ENCODE measurements around the gene SIRT1.

Gene SIRT1

DNA sequence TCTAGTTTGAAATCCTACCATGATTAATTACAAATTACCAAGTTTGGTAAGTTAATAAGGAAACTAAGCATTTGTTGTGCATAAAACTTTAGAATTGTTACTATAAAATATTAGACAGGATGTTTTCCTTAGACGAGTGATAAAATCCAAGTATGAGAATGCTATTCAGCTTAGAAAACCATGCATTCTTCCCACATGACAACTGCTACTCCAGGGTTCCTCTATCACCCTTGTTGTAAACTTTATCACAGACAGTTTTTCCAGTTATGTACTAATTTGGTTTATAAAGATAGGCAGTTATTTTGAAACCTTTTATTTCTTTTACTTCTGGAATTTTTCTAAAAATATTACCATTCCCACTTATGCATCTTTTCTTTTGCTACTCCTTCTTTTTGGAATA is 52.0 kb downstream of the SIRT1 start:
- Histone ChIP-seq H3K4me2 (ENCODE audit: low read depth, low read length, poor library complexity, severe bottlenecking) (no peak overlapping the region), H3K79me2 (ENCODE audit: insufficient read depth, low read length) (no peaks in the 10 kb centered on the region), H3K27me3 (ENCODE audit: low read length) (no peaks in the 10 kb centered on the region), H3K4me3 (ENCODE audit: insufficient read depth, low read length, poor library complexity, severe bottlenecking) (no peak overlapping the region), H3K27ac (ENCODE audit: low read depth, low read length) (no peak overlapping the region), H4K20me1 (ENCODE audit: low read depth, low read length) (no peaks in the 10 kb centered on the region; the same call in 1 of the 2 replicates), H2AFZ (ENCODE audit: low read depth, low read length, severe bottlenecking) (no peak overlapping the region), H3K9me3 (ENCODE audit: insufficient read depth, low read length) (no peaks in the 10 kb centered on the region), H3K36me3 (ENCODE audit: low read length) (peaks cover 39% of the 10 kb centered on the region), H3K9me2 (replicated peaks; ENCODE audit: insufficient read depth, low read length) (no peaks in the 10 kb centered on the region), H3K9ac (ENCODE audit: low read length) (no peak overlapping the region), H3F3A (ENCODE audit: insufficient read depth) (0 out of 2 replicates have a peak, but pooled peaks cover 4% of the 10 kb centered on the region)
- no peak for TF ChIP-seq EZH2phosphoT487 (conservative IDR thresholded peaks at IDR 0.05; ENCODE audit: low read length)
- no peak for TF ChIP-seq CTCF (IDR thresholded peaks at IDR 0.05; ENCODE audit: insufficient read depth, low read length, poor library complexity, severe bottlenecking)

DNA sequence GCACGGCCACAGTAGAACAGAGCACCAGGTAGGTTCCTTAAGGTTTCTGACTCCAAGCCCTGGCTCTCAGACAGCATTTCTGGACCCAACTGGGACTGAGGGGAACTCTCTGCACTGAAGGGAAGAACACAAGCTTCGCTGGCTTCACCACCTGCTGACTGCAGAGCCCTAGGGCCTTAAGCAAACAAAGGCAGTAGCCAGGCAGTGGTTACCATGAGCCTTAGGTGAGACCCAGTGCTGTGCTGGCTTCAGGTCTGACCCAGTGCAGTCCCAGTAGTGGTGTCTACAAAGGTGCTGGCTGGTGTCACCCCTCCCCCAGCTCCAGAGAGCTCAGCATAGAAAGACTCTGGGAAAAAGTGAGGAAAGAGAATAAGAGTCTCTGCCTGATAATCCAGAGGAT is 59.5 kb downstream of the SIRT1 start:
- no peak overlapping the region for H3K4me3 ChIP-seq (ENCODE audit: insufficient read depth, low read length, poor library complexity, severe bottlenecking)
- no peaks in the 10 kb centered on the region; the same call in 1 of the 2 replicates for H4K20me1 ChIP-seq (ENCODE audit: low read depth, low read length)
- peaks cover 16% of the 10 kb centered on the region; the same call in 1 of the 2 replicates for H3K36me3 ChIP-seq (ENCODE audit: low read length)
- H3F3A ChIP-seq (ENCODE audit: insufficient read depth), result no peaks in the 10 kb centered on the region
- H3K79me2 ChIP-seq (ENCODE audit: insufficient read depth, low read length), result no peaks in the 10 kb centered on the region
- H3K9ac ChIP-seq (ENCODE audit: low read length), result no peak overlapping the region
- H3K27ac ChIP-seq (ENCODE audit: low read depth, low read length), result no peak overlapping the region
- TF ChIP-seq EZH2phosphoT487 (conservative IDR thresholded peaks at IDR 0.05; ENCODE audit: low read length) (no peak), CTCF (IDR thresholded peaks at IDR 0.05; ENCODE audit: insufficient read depth, low read length, poor library complexity, severe bottlenecking) (no peak)
- H3K9me3 ChIP-seq (ENCODE audit: insufficient read depth, low read length), result no peaks in the 10 kb centered on the region
- no peak overlapping the region for H3K4me2 ChIP-seq (ENCODE audit: low read depth, low read length, poor library complexity, severe bottlenecking)
- H3K9me2 ChIP-seq (replicated peaks; ENCODE audit: insufficient read depth, low read length), result no peaks in the 10 kb centered on the region
- H3K27me3 ChIP-seq (ENCODE audit: low read length), result no peaks in the 10 kb centered on the region
- no peak overlapping the region for H2AFZ ChIP-seq (ENCODE audit: low read depth, low read length, severe bottlenecking)

GRCh38 chr10:67955614-67956013 is 71.2 kb downstream of the SIRT1 start:
- H3F3A ChIP-seq (ENCODE audit: insufficient read depth), result no peaks in the 10 kb centered on the region
- H3K4me3 ChIP-seq (ENCODE audit: insufficient read depth, low read length, poor library complexity, severe bottlenecking), result no peak overlapping the region
- H3K79me2 ChIP-seq (ENCODE audit: insufficient read depth, low read length), result no peaks in the 10 kb centered on the region
- H3K9me3 ChIP-seq (ENCODE audit: insufficient read depth, low read length), result no peaks in the 10 kb centered on the region
- no peaks in the 10 kb centered on the region for H3K9me2 ChIP-seq (replicated peaks; ENCODE audit: insufficient read depth, low read length)
- H3K27ac ChIP-seq (ENCODE audit: low read depth, low read length), result no peak overlapping the region
- H3K4me2 ChIP-seq (ENCODE audit: low read depth, low read length, poor library complexity, severe bottlenecking), result no peak overlapping the region
- TF ChIP-seq CTCF (IDR thresholded peaks at IDR 0.05; ENCODE audit: insufficient read depth, low read length, poor library complexity, severe bottlenecking), result no peak
- no peak for TF ChIP-seq EZH2phosphoT487 (conservative IDR thresholded peaks at IDR 0.05; ENCODE audit: low read length)
- no peaks in the 10 kb centered on the region for H4K20me1 ChIP-seq (ENCODE audit: low read depth, low read length)
- peaks cover 5% of the 10 kb centered on the region; the same call in 1 of the 2 replicates for H3K36me3 ChIP-seq (ENCODE audit: low read length)
- H2AFZ ChIP-seq (ENCODE audit: low read depth, low read length, severe bottlenecking), result no peak overlapping the region
- no peaks in the 10 kb centered on the region for H3K27me3 ChIP-seq (ENCODE audit: low read length)
- no peak overlapping the region for H3K9ac ChIP-seq (ENCODE audit: low read length)

All from SU-DHL-6 (cell line).